ENCODE measurements around the gene CCDC73.

DNA sequence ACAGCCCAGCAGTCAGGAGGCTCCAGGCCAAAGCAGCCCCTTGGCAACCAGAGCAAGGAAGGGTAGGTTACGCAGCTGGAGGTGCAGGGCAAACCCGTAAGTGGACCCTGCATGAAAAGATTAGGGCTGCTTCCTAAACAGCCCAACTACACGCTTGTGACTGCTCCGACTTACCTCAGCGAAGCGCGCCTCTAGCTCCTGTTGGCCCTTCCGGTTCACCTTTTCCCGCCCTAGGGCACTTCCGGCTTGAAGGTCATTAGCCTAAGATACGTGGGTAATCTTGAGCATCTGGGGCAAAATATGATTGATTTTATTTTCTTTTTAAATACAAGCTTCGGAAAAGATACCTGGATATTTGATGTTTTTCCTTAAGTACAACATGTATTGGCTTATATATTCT is at the start of gene CCDC73:
- TF ChIP-seq, protein P1, sequence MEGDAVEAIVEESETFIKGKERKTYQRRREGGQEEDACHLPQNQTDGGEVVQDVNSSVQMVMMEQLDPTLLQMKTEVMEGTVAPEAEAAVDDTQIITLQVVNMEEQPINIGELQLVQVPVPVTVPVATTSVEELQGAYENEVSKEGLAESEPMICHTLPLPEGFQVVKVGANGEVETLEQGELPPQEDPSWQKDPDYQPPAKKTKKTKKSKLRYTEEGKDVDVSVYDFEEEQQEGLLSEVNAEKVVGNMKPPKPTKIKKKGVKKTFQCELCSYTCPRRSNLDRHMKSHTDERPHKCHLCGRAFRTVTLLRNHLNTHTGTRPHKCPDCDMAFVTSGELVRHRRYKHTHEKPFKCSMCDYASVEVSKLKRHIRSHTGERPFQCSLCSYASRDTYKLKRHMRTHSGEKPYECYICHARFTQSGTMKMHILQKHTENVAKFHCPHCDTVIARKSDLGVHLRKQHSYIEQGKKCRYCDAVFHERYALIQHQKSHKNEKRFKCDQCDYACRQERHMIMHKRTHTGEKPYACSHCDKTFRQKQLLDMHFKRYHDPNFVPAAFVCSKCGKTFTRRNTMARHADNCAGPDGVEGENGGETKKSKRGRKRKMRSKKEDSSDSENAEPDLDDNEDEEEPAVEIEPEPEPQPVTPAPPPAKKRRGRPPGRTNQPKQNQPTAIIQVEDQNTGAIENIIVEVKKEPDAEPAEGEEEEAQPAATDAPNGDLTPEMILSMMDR (IDR thresholded peaks at IDR 0.05): no peak
- no peak for TF ChIP-seq POLR2A (IDR thresholded peaks at IDR 0.05)

Measured in uterus (tissue), 2 donors.